ENCODE results near the gene EIF4E1B.

EIF4E1B gene

DNA sequence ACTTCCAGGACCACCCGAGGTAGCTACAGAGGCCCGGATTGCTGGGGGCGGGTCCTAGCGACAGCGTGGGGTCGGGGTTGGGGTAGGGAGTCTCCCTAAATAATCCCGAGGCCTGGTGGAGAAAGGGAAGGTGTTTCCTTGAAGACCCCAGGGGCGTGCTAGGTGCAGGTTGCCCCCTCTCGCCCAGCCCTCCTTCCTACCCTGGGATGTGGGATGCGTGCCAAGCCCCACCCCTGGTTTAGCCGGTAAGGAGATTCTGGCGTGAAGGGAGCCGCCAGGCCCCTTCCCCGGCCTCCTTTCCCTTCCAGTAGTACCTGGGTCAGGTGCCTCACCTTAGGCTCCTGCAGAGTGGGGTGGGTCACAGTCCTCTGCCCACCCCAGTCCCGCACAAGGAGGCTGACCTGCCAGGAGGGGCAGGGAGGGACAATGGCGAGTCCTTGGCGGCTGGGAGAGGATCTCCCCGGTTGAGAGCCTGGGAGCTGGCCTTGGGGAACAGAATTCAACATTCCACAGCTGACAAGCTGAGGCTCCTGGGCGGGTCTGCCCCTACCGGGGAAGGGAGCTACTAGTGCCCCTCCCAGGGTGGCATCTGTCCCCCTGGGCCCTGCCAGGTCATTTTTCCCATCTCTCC is 17.5 kb downstream of the EIF4E1B start:
- no peak for DNase-seq (ENCODE audit: extremely low spot score)
- TF ChIP-seq, protein P1, sequence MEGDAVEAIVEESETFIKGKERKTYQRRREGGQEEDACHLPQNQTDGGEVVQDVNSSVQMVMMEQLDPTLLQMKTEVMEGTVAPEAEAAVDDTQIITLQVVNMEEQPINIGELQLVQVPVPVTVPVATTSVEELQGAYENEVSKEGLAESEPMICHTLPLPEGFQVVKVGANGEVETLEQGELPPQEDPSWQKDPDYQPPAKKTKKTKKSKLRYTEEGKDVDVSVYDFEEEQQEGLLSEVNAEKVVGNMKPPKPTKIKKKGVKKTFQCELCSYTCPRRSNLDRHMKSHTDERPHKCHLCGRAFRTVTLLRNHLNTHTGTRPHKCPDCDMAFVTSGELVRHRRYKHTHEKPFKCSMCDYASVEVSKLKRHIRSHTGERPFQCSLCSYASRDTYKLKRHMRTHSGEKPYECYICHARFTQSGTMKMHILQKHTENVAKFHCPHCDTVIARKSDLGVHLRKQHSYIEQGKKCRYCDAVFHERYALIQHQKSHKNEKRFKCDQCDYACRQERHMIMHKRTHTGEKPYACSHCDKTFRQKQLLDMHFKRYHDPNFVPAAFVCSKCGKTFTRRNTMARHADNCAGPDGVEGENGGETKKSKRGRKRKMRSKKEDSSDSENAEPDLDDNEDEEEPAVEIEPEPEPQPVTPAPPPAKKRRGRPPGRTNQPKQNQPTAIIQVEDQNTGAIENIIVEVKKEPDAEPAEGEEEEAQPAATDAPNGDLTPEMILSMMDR (IDR thresholded peaks at IDR 0.05; ENCODE audit: control extremely low read depth, extremely low read depth, low read depth, missing control alignments), result no peak
- POLR2A ChIA-PET, result no interaction called here
- CTCF ChIA-PET, result interaction anchor here (1.9 to 10.1 kb wide), 3 partner anchors 11 to 232 kb away, joined by 8 to 140 read pairs (median 8); partner anchors contain the start of gene CLTB

DNA sequence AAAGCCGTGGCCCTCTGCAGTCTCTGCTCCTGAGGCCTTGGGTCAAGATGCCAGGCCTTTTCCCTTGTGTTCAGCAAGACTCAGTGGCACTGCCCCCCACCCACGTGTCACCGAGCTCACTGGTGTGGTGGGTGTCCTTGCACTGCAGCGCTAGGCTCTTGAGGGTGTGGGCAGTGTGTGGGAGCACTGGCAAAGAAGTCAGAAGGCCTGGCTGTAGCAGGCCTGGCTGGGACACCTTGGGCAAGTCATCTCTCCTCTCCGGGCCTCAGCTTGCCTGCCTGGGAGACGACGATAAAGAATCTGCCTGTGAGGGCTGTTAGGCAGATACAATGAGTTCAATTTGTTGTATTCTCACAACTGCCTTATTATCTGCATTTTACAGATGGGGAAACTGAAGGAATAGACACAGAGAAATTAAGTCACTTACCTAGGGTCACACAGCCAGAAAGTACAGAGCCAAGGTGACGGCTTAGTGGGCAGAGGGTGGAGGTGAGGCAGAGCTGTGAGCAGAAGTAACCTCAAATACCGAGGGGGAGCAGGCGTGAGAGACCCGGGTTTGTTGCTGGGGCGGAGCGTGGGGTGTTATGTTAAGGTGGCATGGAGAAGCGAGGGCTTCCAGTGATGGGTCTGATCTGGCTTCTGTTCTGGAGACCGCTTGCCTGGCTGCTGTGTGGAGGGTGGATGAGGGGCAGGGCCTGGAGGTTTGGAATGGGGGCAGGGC is 18.2 kb downstream of the EIF4E1B start:
- POLR2A ChIA-PET, result no interaction called here
- no peak for DNase-seq (ENCODE audit: extremely low spot score)
- CTCF ChIA-PET, result interaction anchor here (2.9 to 10.1 kb wide), 2 partner anchors 10 to 233 kb away, joined by 8 to 140 read pairs; partner anchors contain the start of gene CLTB
- TF ChIP-seq, protein P1 (IDR thresholded peaks at IDR 0.05; ENCODE audit: control extremely low read depth, extremely low read depth, low read depth, missing control alignments), result no peak

- TF ChIP-seq, protein P1 (IDR thresholded peaks at IDR 0.05; ENCODE audit: control extremely low read depth, extremely low read depth, low read depth, missing control alignments), result no peak
- ChIA-PET CTCF (interaction anchor here (0.6 to 10.1 kb wide), 2 partner anchors 9 to 128 kb away, joined by 3 to 140 read pairs; no protein-coding TSS in a partner anchor), POLR2A (no interaction called here)
- DNase-seq (ENCODE audit: extremely low spot score), result no peak
These were observed 19.9 kb downstream of the EIF4E1B start for GRCh38 chr5:176650354-176650884.

DNA sequence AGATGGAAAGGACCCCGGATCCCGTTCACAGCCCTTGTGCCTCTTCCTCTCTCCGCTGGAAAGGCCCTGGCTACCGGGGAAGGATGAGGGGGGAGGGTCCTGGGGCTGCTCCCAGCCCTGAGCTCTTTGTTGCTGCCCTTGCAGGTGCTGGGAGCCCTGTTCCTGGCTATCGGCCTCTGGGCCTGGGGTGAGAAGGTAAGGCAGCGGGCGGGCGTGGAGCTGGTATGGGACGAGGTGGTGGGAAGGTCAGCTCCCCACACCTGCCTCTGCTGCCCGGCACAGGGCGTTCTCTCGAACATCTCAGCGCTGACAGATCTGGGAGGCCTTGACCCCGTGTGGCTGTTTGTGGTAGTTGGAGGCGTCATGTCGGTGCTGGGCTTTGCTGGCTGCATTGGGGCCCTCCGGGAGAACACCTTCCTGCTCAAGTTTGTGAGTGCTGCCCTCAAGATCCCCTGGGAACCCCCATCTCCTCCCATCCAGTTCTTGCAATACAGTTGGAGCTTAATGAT is 21.1 kb downstream of the EIF4E1B start:
- ChIA-PET POLR2A (interaction anchor here (0.5 kb wide), 1 partner anchor 423 kb away, joined by 3 read pairs; no protein-coding TSS in a partner anchor), CTCF (interaction anchor here (1.4 to 10.1 kb wide), 2 partner anchors 8 to 78 kb away, joined by 3 to 140 read pairs; no protein-coding TSS in a partner anchor)
- TF ChIP-seq, protein P1 (IDR thresholded peaks at IDR 0.05; ENCODE audit: control extremely low read depth, extremely low read depth, low read depth, missing control alignments), result no peak
- DNase-seq (ENCODE audit: extremely low spot score), result no peak

- CTCF ChIA-PET, result interaction anchor here (1.4 to 10.1 kb wide), 2 partner anchors 7 to 79 kb away, joined by 3 to 140 read pairs; no protein-coding TSS in a partner anchor
- TF ChIP-seq, protein P1 (IDR thresholded peaks at IDR 0.05; ENCODE audit: control extremely low read depth, extremely low read depth, low read depth, missing control alignments), result no peak
- POLR2A ChIA-PET, result no interaction called here
- no peak for DNase-seq (ENCODE audit: extremely low spot score)
These were observed 21.7 kb downstream of the EIF4E1B start for GRCh38 chr5:176652136-176652535.
